Nephron (organoid): ENCODE data around the gene SNX13.

Experiments used
- H3K27ac Mint-ChIP-seq, 3 experiments: 2 replicates each; pipeline ENCODE4 v1.8.0; 2020; ENCODE audit warnings: mixed read lengths in 3 of 3, mild to moderate bottlenecking in 2 of 3, moderate library complexity in 1 of 3
- H3K27me3 Mint-ChIP-seq: 2 replicates; pipeline ENCODE4 v1.8.0; 2021; ENCODE audit warnings: low read depth, mild to moderate bottlenecking, moderate library complexity, mixed read lengths
- H3K36me3 Mint-ChIP-seq: 2 replicates; pipeline ENCODE4 v1.8.0; 2020; ENCODE audit warnings: low read depth, mixed read lengths
- H3K4me1 Mint-ChIP-seq: 2 replicates; pipeline ENCODE4 v1.8.0; 2020; ENCODE audit warnings: mixed read lengths
- H3K4me3 Mint-ChIP-seq, 3 experiments: 2 replicates each; pipeline ENCODE4 v1.8.0; 2020; ENCODE audit warnings: mild to moderate bottlenecking in 3 of 3, mixed read lengths in 3 of 3, moderate library complexity in 2 of 3
- H3K9me3 Mint-ChIP-seq: 2 replicates; pipeline ENCODE4 v1.8.0; 2020; ENCODE audit warnings: mixed read lengths
- CTCF ChIP-seq, 3 experiments: fragments of 200-600 bp; sonication (generic); IDR thresholded peaks; one replicate each; pipeline ENCODE4 v1.5.0; 2021; ENCODE audit warnings: antibody characterized with exemption in 3 of 3; ENCODE audit not compliant: unreplicated experiment in 3 of 3

The SNX13 gene

GRCh38 chr7:17968791-17969715, 28.8 kb upstream of the SNX13 start:
- Mint-ChIP-seq H3K4me3 (no peak overlapping the region), H3K4me1 (no peaks in the 10 kb centered on the region), H3K27ac (no peak overlapping the region), H3K36me3 (no peaks in the 10 kb centered on the region), H3K9me3 (no peaks in the 10 kb centered on the region), H3K27me3 (no peaks in the 10 kb centered on the region)
- no peak for TF ChIP-seq CTCF (IDR thresholded peaks at IDR 0.05; ENCODE audit: unreplicated experiment in 3 of 3)

- H3K4me1 Mint-ChIP-seq: no peaks in the 10 kb centered on the region
Measured at GRCh38 chr7:17966706-17967105, 26.4 kb upstream of the SNX13 start.

GRCh38 chr7:17965603-17966002, 25.3 kb upstream of the SNX13 start:
- Mint-ChIP-seq H3K4me1 (no peaks in the 10 kb centered on the region), H3K9me3 (no peaks in the 10 kb centered on the region), H3K27ac (no peak overlapping the region), H3K27me3 (no peaks in the 10 kb centered on the region), H3K4me3 (no peak overlapping the region), H3K36me3 (no peaks in the 10 kb centered on the region)
- no peak for TF ChIP-seq CTCF (IDR thresholded peaks at IDR 0.05; ENCODE audit: unreplicated experiment in 3 of 3)

More at GRCh38 chr7:17966706-17967105, 26.4 kb upstream of the SNX13 start:
- no peak overlapping the region for H3K27ac Mint-ChIP-seq
- H3K27me3 Mint-ChIP-seq: no peaks in the 10 kb centered on the region
- H3K36me3 Mint-ChIP-seq: no peaks in the 10 kb centered on the region
- no peak for TF ChIP-seq CTCF (IDR thresholded peaks at IDR 0.05; ENCODE audit: unreplicated experiment in 3 of 3)
- H3K4me3 Mint-ChIP-seq: no peak overlapping the region
- H3K9me3 Mint-ChIP-seq: no peaks in the 10 kb centered on the region

- no peaks in the 10 kb centered on the region for H3K9me3 Mint-ChIP-seq
- no peak overlapping the region for H3K27ac Mint-ChIP-seq
- no peak for TF ChIP-seq CTCF (IDR thresholded peaks at IDR 0.05; ENCODE audit: unreplicated experiment in 3 of 3)
- H3K4me3 Mint-ChIP-seq: no peak overlapping the region
- H3K4me1 Mint-ChIP-seq: no peaks in the 10 kb centered on the region
- no peaks in the 10 kb centered on the region for H3K36me3 Mint-ChIP-seq
- no peaks in the 10 kb centered on the region for H3K27me3 Mint-ChIP-seq
Measured at GRCh38 chr7:17963281-17963680, 23.0 kb upstream of the SNX13 start.

GRCh38 chr7:17962652-17963051, 22.4 kb upstream of the SNX13 start:
- no peak for TF ChIP-seq CTCF (IDR thresholded peaks at IDR 0.05; ENCODE audit: unreplicated experiment in 3 of 3)
- H3K4me3 Mint-ChIP-seq: no peak overlapping the region
- H3K9me3 Mint-ChIP-seq: no peaks in the 10 kb centered on the region

GRCh38 chr7:17957871-17958270, 17.6 kb upstream of the SNX13 start:
- Mint-ChIP-seq H3K4me1 (no peaks in the 10 kb centered on the region), H3K36me3 (no peaks in the 10 kb centered on the region), H3K9me3 (no peaks in the 10 kb centered on the region), H3K27ac (no peak overlapping the region), H3K4me3 (no peak overlapping the region), H3K27me3 (no peaks in the 10 kb centered on the region)
- TF ChIP-seq CTCF (IDR thresholded peaks at IDR 0.05; ENCODE audit: unreplicated experiment in 3 of 3): no peak

More at GRCh38 chr7:17962652-17963051, 22.4 kb upstream of the SNX13 start:
- H3K27me3 Mint-ChIP-seq: no peaks in the 10 kb centered on the region
- H3K27ac Mint-ChIP-seq: no peak overlapping the region
- H3K36me3 Mint-ChIP-seq: no peaks in the 10 kb centered on the region
- H3K4me1 Mint-ChIP-seq: no peaks in the 10 kb centered on the region
